ENCODE data around the gene ABHD12. TPM values are rescaled to one million over a fixed set of nuclear protein-coding genes. Genes with fewer than 3 reads are reported as not detected.
"Not testable (repeated sequence)": the region's sequence is repeated elsewhere in the genome, so short reads cannot be mapped to it uniquely, and the experiment has no call there.

Gene ABHD12
- polyA plus RNA-seq, 1 donor, result 21.1 TPM

DNA sequence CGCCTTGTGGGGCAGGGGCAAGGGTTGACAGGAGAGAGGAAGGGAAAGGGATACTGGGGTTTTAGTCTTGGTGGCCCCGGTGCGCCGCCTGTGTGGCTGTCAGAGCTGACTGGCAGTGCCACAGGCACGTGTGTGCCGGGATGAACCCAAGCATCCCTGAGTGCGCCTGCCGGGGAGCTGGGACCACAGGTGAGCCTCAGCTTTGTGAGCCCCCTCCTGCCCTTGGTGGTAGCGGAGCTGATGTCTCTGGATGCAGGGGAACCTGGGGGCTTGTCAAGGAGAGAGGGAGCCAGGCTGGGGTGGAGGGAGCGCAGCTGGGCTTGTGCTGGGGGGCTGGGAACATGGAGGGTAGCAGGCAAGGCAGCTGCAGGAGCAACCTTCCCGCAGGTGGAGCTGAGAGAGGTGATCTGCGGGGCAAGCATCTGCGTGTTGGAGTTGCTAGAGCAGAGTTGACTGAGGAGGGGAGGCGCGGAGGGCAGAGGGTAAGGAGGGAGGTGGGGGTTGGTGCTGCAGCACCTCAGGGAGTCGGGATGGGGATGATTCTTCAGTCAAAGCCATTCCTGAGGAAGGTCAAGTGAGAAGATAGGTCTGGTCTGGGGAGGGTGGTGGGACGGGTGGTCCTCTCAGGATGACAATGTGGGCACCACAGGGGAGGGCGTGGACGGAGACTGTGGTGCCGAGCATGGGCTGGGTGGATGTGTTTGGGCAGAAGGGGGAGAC lies 114.7 kb downstream of the ABHD12 start:
- no peak for DNase-seq

DNA sequence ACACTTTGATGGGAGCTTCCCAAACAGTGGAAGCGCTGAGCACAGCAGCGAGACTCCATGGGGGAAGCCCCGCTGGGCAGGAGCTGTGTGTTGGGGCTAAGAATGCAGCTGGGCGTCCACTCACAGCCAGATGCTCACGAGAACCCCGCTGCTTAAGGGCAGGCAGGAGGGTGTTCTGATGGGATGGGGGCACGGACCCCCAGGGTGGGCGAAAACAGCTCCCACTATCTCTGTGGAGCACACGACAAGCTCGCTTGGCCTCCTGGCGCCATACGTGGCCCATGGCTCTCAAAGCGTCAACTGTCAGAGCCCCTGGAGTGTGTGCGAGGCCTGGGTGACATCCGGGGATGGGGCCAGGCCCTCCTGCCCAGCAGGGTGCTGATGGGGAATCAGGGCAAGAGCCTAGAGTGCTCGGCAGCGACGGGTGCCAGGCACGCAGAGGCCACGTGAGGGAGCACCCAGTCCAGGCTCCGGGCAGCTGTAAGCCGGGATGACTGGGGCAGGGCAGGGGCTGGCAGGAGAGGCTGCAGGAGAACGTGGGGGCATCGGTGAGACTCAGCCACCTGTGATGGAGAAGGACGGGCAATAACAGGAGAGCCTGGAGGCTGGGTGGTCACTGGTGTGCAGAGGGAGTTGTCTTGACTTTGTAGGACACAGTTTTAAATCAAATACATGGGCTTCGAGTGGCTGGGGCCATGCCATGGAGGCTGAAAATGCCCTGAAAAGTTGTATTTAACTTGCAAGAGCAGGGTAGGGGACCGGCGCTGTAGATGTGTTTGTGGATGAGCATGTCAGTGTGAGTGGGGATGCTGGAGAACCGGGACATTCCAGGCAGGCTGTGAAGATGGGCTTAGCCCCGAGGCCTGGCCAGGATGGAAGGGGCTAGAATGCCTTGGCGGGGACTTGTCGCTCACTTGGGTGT lies 115.5 kb downstream of the ABHD12 start:
- no peak for DNase-seq

DNA sequence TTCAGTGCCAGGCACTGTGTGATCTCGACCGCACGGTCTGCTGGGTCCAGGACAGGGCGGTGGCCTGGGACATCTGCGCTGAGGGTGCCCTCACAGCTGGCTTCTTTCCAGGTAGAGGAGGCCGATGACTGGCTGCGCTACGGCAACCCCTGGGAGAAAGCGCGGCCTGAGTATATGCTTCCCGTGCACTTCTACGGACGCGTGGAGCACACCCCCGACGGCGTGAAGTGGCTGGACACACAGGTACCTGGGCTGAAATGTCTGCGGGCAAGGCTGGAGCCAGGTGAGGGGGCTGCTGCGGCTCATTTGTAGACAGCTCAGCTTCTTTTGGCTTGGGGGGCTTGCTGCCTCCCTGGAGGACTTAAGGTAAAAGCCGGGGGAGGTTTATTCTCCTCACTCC lies 116.2 kb downstream of the ABHD12 start:
- no peak for DNase-seq

DNA sequence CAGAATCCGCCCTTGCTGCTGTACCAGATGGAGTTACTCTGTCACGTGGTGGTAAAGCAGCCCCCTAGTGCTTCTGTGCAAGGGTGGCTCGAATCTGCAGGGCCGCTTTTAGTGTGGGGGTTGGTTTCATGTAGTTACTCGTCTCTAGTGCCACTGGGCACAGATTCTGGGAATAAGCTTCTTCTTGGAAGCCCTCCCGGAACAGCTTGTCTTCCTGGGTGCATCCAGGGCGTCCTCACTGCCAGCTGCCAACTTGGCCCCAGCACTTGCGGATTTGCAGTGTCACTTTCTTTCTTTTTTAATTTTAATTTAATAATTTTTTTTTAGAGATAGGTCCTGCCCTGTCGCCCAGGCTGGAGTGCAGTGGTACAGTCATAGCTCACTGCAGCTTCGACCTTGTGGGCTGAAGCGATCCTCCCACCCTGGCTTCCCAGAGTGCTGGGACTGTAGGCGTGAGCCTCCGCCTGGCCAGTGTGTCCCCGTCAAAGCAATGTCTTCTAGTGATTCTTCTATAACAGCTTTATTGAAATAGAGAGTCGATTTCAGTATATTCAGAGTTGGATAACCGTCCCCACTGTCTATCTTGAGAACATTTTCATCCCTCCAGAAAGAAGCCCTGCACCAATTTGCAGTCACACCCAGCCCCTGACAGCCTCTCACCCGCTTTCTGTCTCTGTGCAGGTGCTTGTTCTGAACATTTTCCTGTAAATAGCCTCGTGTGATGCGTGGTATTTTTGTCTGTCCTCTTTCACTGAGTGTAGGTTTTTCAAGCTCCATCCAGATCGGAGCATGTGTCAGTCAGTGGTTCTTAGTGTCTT lies 116.9 kb downstream of the ABHD12 start:
- DNase-seq, result no peak

DNA sequence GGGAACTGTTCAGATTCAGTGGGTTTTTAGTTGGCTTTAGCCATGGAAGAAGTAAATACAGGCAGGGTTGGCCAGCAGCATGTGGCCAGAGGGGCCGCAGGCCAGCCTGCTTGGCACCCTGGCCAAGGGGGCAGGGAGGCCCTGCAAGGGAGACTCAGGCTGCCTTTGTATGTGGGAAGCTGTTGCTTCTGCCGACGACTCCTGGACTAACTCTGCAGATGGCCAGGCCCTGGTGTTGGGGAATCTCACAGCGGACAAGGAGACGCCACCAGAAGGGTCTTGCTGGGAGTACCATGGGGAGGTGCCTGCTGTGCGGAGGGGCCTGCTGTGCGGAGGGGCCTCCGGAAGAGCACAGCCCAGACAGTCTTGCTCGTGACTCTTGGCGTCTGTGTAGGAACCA lies 117.6 kb downstream of the ABHD12 start:
- no peak for DNase-seq

DNA sequence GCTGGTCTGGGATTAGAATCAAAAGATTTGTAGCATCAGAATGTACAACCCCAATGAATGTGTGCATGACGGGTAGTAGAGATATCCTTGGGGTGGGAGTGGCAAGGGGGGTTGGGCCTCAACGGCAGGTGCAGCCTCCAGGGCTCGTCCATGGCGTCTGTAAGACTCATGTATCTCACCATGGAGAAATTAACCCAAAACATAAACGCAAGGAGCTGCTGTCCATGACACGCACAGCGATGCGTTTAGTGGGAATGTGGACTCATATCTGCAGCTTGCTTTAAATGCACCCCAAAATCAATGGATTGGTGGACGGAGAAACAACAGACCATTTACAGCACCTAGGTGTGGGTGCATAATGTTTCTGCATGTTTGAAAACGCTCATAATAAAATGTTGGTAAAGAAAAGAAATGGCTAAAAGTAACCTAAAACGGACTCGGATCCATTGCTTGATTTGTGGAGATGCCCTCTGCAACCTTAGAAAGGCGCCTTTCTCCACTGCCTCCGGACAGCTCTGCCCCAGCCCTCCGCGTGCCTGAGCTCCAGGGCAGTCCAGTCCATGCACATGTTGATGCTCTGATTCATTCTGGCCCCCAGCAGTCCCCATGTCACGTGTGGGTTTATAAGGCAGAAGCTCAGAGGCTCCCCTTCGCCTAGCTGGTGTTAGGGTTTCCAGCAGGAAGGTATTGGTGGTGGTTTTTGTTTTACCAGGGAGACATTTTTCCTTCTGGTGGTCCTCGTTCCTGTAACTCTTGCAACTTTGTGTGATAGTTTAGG lies 118.2 kb downstream of the ABHD12 start:
- DNase-seq, result no peak

DNA sequence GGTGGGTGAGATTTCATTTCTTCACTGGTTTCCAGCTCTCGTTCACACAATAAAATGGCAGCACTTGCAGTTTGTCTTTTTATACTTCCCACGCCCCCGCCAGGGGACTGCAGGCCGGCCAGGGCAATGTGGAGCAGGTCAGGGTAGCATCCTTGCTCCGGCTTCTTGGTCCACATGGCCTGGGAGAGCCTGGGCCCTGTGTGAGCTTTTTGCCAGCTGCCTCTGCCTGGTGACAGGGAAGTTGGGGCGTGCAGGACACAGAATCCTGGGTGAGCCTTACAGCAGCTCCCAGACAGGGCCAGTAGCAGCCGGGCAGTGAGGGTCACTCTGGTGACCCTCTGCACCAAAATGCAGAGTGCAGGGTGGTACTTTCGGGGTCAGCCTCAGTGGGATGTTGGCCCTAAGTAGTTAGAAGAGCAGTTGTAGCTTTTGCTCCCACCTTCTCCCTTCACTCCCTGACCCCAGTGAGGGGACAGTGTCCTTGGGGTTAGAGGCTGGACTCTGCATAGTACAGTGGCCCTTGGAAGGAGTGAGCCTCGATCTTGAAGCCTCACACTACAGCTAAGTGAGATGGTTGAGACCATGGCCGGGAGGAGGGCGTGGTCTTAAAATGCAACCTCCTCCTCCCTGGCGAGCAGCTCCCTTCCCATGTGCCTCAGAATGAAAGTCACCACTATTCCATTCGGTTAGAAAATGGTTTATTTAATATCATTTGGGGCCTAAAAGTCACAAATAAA lies 119.0 kb downstream of the ABHD12 start:
- DNase-seq, result no peak

DNA sequence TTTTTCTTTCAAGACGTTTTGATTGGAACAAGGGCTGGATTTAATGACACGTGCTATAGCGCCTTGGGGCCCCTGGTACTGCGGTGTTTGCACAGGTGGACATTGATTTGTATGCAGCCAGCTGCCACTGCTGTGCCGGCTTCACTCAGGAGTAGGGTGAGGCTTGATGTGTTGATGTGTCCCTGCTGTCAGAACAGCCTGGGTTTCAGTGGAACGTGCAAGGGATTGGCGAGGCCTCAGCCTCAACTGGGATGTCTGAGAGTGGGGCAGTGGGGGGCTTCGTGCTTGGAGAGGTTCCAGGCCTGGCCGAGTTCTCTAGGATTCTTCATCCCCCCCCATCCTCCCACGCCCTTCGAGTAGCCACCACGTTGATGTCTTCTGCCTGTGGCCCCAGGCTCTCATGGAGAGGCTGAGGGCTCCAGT lies 119.8 kb downstream of the ABHD12 start:
- DNase-seq, result no peak

DNA sequence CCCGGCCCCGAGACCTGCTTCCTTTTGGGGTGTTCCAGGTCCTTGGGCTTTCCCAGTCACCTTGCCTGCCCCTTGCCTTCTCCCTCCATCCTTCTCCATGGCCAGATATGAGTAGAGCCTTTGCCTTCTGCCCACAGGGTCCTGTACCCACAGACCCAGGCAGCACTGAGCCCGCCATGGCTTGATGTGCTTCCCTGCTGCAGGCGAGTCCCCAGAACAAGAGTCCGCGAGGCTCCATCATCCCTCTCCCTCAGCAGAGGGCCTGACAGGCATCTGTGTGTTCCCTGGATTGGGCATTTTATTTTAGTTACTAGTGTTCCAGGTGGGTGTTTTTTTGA lies 120.8 kb downstream of the ABHD12 start:
- DNase-seq, result no peak

DNA sequence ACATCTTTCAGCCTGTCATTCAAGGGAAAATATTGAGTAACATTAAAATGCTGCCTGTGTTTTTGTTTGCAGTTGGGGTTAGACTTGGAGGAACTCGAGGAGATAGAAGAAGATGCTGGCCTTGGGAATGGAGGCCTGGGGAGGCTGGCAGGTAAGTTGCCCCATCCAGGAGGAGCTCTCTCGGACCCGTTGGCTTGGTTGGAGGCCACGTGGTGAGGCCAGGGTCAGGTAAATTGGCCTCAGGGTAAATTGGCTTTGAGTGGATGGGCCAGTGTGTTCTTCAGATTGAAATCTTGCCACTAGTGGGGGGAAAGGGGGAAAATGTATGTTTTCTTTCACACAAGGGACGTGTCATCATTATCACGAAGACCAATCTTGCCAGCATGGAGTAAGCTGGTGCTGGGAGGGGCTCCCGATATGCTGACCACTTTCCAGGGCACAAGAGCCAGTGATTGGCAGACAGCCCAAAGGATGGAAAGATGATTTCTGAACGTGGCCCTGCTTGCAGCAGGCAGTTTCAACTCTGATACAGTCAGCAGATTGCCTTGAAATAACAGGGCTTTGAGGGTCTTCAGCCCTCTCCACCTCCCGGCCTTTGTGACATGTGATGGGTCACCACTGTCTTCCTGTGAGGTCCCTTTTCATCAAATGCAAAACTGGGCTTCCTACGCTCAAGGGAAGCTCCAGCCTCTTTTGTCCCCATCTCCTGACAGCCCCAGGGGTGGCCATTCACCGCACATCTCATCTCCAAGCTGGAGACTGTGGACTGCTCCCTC lies 121.4 kb downstream of the ABHD12 start:
- no peak for DNase-seq

DNA sequence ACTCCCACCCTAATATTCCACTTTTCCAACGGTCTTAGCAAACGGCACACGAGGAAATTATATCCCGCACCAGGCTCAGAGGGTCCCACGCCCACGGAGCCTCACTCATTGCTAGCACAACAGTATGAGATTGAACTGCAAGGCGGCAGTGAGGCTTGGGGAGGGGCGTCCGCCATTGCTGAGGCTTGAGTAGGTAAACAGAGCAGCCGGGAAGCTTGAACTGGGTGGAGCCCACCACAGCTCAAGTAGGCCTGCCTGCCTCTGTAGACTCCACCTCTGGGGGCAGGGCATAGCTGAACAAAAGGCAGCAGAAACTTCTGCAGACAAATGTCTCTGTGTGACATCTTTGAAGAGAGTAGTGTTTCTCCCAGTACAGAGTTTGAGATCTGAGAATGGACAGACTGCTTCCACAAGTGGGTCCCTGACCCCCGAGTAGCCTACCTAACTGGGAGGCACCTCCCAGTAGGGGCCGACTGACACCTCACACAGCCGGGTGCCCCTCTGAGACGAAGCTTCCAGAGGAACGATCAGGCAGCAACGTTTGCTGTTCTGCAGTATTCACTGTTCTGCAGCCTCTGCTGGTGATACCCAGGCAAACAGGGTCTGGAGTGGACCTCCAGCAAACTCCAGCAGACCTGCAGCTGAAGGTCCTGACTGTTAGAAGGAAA lies 129.7 kb downstream of the ABHD12 start:
- not testable (repeated sequence) for DNase-seq

DNA sequence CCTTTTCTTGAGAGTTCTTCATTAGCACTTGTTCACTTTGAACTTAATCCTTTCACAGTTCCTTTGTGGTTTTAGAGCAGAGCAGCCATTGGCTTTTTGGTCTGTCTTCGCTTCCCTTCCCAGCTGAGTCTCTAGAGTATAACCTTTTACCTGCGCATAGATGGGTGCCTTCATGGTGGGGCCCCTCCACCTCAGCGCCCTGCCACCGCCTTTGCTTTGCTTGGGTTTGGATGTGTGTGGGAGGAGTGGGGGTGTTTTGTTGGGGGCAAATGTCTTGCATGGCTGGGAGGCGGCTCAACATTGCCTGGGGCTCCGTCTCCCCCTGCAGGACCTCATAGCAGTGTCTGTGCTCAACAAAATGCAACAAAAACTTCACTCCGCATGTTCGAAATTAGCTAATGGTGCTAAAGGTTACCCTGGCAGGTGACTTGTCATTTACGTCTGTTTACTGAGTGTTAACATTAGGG lies 130.8 kb downstream of the ABHD12 start:
- no peak for DNase-seq

DNA sequence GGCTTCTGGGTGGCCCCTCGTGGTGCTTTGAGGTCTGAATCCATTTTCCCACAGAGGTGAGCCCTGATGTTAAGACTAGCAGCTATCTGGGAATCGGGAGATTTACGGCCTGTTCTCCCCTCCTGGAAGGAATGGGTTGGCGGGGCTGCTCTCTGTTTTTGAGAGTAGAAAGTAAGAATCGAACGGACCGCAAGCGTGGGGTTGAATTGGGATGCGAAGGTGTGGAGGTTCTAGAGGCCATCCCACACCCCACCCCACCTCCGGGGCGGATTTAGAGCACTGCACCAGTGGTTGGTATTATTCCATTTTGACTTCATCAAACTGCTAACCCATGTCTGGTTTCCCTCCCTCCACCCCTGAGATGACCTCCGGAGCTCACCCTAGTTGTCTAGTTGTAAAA lies 131.3 kb downstream of the ABHD12 start:
- DNase-seq, result no peak

DNA sequence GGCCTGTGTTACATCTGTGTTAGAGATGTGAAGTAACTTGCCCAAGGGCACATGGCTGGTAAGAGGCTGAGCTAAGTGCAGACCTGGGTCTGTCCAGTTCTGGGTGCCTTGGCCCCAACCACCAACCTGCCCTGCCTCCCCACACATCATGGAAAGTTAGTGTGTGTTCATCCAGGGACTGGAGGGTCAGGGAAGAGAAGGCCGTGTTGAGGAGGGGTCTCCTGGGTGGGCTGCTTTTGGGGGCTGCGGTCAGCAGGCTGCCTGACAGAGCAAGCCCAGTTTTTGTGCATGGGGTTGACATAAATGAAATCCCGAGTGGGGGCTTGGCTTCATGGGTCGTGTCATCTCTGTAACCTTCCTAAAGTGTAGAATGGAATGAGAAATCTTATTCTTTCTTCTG lies 131.8 kb downstream of the ABHD12 start:
- DNase-seq, result no peak

DNA sequence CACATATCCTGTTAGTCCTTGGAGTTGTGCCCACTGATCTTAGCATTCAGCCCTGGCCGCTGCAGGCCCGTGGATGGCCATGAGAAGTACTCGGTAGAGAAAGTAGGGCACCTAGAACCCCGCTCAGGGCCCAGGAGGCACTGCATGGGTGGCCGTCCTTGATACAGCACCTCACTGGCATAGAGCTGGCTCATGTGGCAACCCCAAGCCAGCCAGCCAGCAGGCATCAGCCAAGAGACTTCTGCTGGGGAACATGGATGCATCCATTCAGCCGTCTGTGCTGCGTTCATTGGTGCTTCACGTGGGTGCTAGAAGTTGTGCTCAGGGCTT lies 132.2 kb downstream of the ABHD12 start:
- DNase-seq, result no peak

DNA sequence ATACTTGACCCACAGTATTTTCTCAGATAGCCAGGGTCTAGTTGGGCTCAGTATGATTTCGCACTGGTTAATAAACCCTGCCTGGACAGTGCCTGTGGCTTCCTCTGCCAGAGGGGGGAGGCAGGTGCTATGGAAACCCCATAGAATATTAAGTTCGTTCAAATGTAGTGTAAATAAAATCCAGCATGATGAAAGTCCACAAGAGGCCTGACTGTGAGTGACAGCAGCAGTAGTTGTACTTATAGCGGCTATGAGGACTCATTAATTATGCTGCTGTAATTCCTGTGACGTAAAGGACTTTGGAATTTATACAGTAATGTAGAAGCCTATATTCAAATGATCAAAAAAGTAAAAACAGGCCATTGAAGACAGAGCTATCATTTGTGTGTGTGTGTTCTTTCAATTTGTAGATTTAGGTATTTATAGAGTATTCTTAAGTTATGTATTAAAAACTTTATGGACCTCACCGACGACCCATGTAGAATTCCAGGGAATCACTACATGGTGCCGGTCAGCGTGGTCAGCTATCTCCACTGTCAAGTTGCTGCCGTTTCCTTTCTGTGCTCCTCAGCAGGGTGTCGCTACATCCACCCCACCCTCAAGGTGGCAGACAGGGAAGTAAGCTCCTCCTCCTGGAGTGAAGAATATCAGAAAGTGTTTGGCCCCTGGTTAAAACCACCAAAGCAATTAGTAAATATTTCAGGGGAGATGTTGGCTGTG lies 132.7 kb downstream of the ABHD12 start:
- no peak for DNase-seq

DNA sequence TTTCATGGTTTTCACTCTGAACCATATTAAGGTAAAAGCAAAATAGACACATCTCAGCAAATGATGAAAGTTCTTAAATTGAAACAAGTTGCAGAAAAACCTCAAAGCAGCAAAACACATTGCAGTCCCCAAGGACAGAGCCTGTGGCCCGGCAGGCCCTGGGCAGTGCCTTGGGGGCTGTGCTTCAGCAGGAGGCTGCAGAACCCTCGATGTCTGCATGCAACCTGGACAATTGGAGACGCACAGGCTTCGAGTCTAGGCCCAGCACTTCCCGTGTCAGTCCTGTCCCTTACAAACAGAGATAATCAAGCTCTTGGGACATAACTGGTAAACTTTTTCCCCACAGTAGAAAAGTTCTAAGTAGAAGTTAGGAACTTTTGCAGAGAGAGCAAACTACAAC lies 133.5 kb downstream of the ABHD12 start:
- DNase-seq, result no peak

DNA sequence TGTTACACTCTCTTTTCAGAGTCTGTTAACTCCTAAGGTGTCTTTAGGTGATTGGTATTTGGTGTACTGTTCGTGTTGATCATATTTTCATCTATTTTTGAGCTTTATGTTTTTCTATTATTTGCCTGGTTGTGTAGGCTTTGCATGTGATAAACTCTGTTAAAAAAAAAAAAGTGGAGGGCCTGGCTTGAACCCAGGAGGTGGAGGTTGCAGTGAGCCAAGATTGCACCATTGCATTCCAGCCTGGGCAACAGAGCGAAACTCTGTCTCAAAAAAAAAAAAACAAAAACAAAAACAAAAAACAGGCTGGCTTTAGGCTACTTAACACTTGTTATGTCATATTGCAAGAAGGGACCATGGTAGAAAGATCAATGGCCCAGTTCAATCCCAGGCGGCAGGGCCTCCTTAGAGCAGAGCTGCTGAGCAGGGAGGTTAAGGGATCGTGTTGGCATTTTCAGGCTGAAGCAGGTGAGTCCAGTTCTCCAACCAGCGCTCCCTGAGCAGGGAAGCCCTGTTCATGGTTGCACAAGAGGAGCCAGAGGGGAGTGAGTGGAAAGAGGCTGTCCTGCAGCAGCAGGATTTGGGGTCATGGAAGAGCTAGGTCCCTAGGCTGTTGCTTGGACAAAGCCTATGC lies 134.3 kb downstream of the ABHD12 start:
- DNase-seq, result no peak

Measured in hindlimb muscle (tissue), 1 donor.